ENCODE results near the gene USP8.
A peak's percentile ranks its signal among the peaks of the same experiment; 100 is the strongest.

Gene USP8

DNA sequence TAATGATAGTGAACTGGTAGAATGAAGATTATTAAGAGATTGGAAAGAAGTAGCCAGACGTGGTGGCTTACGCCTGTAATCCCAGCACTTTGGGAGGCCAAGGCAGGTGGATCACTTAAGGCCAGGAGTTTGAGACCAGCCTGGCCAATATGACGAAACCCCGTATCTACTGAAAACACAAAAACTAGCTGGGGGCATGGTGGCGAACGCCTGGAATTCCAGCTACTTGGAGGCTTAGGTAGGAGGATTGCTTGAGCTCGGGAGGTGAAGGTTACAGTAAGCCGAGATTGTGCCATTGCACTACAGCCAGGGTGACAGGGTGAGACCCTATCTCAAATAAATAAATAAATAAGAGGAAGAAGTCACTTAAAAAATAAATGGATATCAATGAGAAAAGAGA lies 14.0 kb downstream of the USP8 start:
- WGBS (ENCODE audit: extremely low coverage, insufficient coverage, insufficient read length) = no CpG with 5 or more reads among the region's 8 CpGs
- Histone ChIP-seq H3K27me3 (ENCODE audit: insufficient read depth, low read length) (no peaks in the 10 kb centered on the region), H2AK5ac (ENCODE audit: low read length) (no peak overlapping the region)

DNA sequence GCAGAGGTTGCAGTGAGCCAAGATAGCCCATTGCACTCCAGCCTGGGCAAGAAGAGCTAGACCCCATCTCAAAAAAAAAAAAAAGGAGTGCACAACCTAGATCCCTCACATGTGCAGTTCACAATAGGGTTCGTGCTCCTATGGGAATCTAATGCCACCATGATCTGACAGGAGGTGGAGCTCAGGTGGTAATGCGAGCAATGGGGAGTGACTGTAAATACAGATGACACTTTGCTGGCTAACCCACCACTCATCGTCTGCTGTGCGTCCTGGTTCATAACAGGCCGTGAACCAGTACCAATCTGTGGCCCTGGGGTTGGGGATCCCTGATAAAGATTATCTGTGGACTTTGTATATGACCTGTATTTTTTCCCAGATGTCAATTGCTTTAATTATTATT lies 16.7 kb downstream of the USP8 start:
- Histone ChIP-seq H3K9ac (ENCODE audit: low read length) (no peak overlapping the region), H3K79me2 (ENCODE audit: control insufficient read depth, insufficient read depth, low read length, poor library complexity) (no peaks in the 10 kb centered on the region), H3K79me1 (ENCODE audit: low read length) (no peaks in the 10 kb centered on the region), H3K27me3 (ENCODE audit: insufficient read depth, low read length) (no peaks in the 10 kb centered on the region), H2BK120ac (ENCODE audit: insufficient read depth, low read length, poor library complexity) (no peak overlapping the region), H3K23ac (ENCODE audit: low read length) (no peak overlapping the region), H3K36me3 (ENCODE audit: control insufficient read depth in 1 of 2, insufficient read depth in 2 of 2, low read length in 2 of 2) (peaks cover 14 to 24% of the 10 kb centered on the region in 2 experiments), H3K4ac (ENCODE audit: low read depth, low read length) (no peak overlapping the region), H2BK5ac (ENCODE audit: low read depth, low read length, poor library complexity) (no peak overlapping the region), H3K4me1 (ENCODE audit: control insufficient read depth in 1 of 2, insufficient read depth in 2 of 2, low read length in 2 of 2) (no peaks in the 10 kb centered on the region), H3K14ac (ENCODE audit: low read length) (no peak overlapping the region), H3K27ac (ENCODE audit: low read depth, low read length) (no peak overlapping the region), H2BK12ac (ENCODE audit: low read length) (no peak overlapping the region), H3K18ac (ENCODE audit: low read length) (no peak overlapping the region), H2AK5ac (ENCODE audit: low read length) (no peak overlapping the region), H3K4me2 (ENCODE audit: low read length) (no peak overlapping the region), H4K91ac (ENCODE audit: low read depth, low read length) (no peak overlapping the region), H4K8ac (ENCODE audit: low read depth, low read length) (no peak overlapping the region), H2AFZ (ENCODE audit: insufficient read depth, low read length, poor library complexity) (no peak overlapping the region), H3K4me3 (ENCODE audit: low read depth, low read length) (no peak overlapping the region), H4K12ac (ENCODE audit: low read depth, low read length) (no peak overlapping the region), H3K9me3 (ENCODE audit: insufficient read depth, low read depth, low read length) (no peaks in the 10 kb centered on the region)
- WGBS (ENCODE audit: extremely low coverage, insufficient coverage, insufficient read length) = no CpG with 5 or more reads among the region's 5 CpGs
- no peak for DNase-seq

More for the DNA sequence above, 14.0 kb downstream of the USP8 start:
- Histone ChIP-seq H3K18ac (ENCODE audit: low read length) (no peak overlapping the region), H3K79me2 (ENCODE audit: control insufficient read depth, insufficient read depth, low read length, poor library complexity) (no peaks in the 10 kb centered on the region), H4K8ac (ENCODE audit: low read depth, low read length) (no peak overlapping the region), H3K9me3 (ENCODE audit: insufficient read depth, low read depth, low read length) (no peaks in the 10 kb centered on the region), H2BK5ac (ENCODE audit: low read depth, low read length, poor library complexity) (no peak overlapping the region), H4K12ac (ENCODE audit: low read depth, low read length) (no peak overlapping the region), H2AFZ (ENCODE audit: insufficient read depth, low read length, poor library complexity) (no peak overlapping the region), H3K4me1 (ENCODE audit: control insufficient read depth in 1 of 2, insufficient read depth in 2 of 2, low read length in 2 of 2) (no peaks in the 10 kb centered on the region), H3K36me3 (ENCODE audit: control insufficient read depth in 1 of 2, insufficient read depth in 2 of 2, low read length in 2 of 2) (peaks cover 9 to 22% of the 10 kb centered on the region in 2 experiments), H2BK12ac (ENCODE audit: low read length) (no peak overlapping the region), H3K9ac (ENCODE audit: low read length) (no peak overlapping the region), H3K4me2 (ENCODE audit: low read length) (no peak overlapping the region), H3K4ac (ENCODE audit: low read depth, low read length) (peak overlapping the region; percentile 14), H3K27ac (ENCODE audit: low read depth, low read length) (no peak overlapping the region), H3K14ac (ENCODE audit: low read length) (no peak overlapping the region), H3K4me3 (ENCODE audit: low read depth, low read length) (no peak overlapping the region), H3K23ac (ENCODE audit: low read length) (no peak overlapping the region), H3K79me1 (ENCODE audit: low read length) (no peaks in the 10 kb centered on the region), H4K91ac (ENCODE audit: low read depth, low read length) (no peak overlapping the region), H2BK120ac (ENCODE audit: insufficient read depth, low read length, poor library complexity) (no peak overlapping the region)
- DNase-seq = peak; percentile 56 to 75

GRCh38 chr15:50452927-50453326 lies 28.7 kb downstream of the USP8 start:
- no peak overlapping the region for H3K9ac ChIP-seq (ENCODE audit: low read length)
- no peak overlapping the region for H4K91ac ChIP-seq (ENCODE audit: low read depth, low read length)
- no peak overlapping the region for H3K14ac ChIP-seq (ENCODE audit: low read length)
- H3K4me1 ChIP-seq (ENCODE audit: control insufficient read depth in 1 of 2, insufficient read depth in 2 of 2, low read length in 2 of 2) = no peaks in the 10 kb centered on the region
- no peak overlapping the region for H3K18ac ChIP-seq (ENCODE audit: low read length)
- no peak overlapping the region for H3K4ac ChIP-seq (ENCODE audit: low read depth, low read length)
- H2AFZ ChIP-seq (ENCODE audit: insufficient read depth, low read length, poor library complexity) = no peak overlapping the region
- H3K36me3 ChIP-seq (ENCODE audit: control insufficient read depth in 1 of 2, insufficient read depth in 2 of 2, low read length in 2 of 2) = peaks cover 7 to 26% of the 10 kb centered on the region in 2 experiments
- no peak overlapping the region for H3K4me3 ChIP-seq (ENCODE audit: low read depth, low read length)
- H3K23ac ChIP-seq (ENCODE audit: low read length) = no peak overlapping the region
- no peak overlapping the region for H2BK5ac ChIP-seq (ENCODE audit: low read depth, low read length, poor library complexity)
- H2AK5ac ChIP-seq (ENCODE audit: low read length) = no peak overlapping the region
- H2BK12ac ChIP-seq (ENCODE audit: low read length) = no peak overlapping the region
- no peak overlapping the region for H4K8ac ChIP-seq (ENCODE audit: low read depth, low read length)
- H3K9me3 ChIP-seq (ENCODE audit: insufficient read depth, low read depth, low read length) = no peaks in the 10 kb centered on the region
- peak in 1 of 2 donors; percentile 15 for DNase-seq
- no peak overlapping the region for H2BK120ac ChIP-seq (ENCODE audit: insufficient read depth, low read length, poor library complexity)
- no peak overlapping the region for H3K27ac ChIP-seq (ENCODE audit: low read depth, low read length)
- H3K4me2 ChIP-seq (ENCODE audit: low read length) = no peak overlapping the region
- no peaks in the 10 kb centered on the region for H3K27me3 ChIP-seq (ENCODE audit: insufficient read depth, low read length)
- H4K12ac ChIP-seq (ENCODE audit: low read depth, low read length) = no peak overlapping the region
- no peaks in the 10 kb centered on the region for H3K79me2 ChIP-seq (ENCODE audit: control insufficient read depth, insufficient read depth, low read length, poor library complexity)
- no peaks in the 10 kb centered on the region for H3K79me1 ChIP-seq (ENCODE audit: low read length)

DNA sequence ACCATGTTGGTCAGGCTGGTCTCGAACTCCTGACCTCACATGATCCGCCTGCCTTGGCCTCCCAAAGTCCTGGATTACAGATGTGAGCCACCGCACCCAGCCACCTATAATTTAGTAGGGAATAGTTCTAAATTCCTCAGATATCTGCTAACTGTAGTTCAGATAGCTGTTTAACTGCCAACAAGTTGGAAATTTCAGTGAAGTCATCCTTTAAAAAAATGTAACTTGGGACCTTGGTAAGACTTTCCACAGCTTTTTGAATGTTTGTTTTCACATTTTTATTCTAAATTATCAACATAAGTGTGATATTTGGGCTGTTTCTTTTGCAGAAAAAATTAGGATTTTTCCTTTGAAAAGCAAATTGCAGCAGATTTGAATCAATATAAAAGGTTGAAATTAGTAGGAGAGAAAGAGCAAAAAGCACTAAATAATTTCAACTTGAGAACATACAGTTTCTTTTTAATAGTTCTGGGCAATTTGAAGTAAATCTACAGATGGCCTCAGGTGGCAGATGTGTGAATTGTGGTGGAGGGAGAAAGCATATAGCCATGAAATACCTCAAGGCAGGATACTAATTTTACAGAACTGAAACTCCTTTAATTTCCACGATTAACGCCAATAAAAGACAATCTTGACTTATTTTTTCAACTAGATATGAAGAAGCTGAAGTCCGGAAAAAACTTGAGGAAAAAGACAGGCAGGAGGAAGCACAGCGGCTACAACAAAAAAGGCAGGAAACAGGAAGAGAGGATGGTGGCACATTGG lies 34.3 kb downstream of the USP8 start:
- no peak overlapping the region for H3K9ac ChIP-seq (ENCODE audit: low read length)
- H3K4me2 ChIP-seq (ENCODE audit: low read length) = no peak overlapping the region
- no peak overlapping the region for H3K14ac ChIP-seq (ENCODE audit: low read length)
- H3K27ac ChIP-seq (ENCODE audit: low read depth, low read length) = no peak overlapping the region
- no peaks in the 10 kb centered on the region for H3K79me1 ChIP-seq (ENCODE audit: low read length)
- H3K9me3 ChIP-seq (ENCODE audit: insufficient read depth, low read depth, low read length) = no peaks in the 10 kb centered on the region
- no peaks in the 10 kb centered on the region for H3K27me3 ChIP-seq (ENCODE audit: insufficient read depth, low read length)
- H2AK5ac ChIP-seq (ENCODE audit: low read length) = no peak overlapping the region
- no CpG with 5 or more reads among the region's 7 CpGs for WGBS (ENCODE audit: extremely low coverage, insufficient coverage, insufficient read length)
- no peak overlapping the region for H2BK5ac ChIP-seq (ENCODE audit: low read depth, low read length, poor library complexity)
- peak in 1 of 2 donors; percentile 16 for DNase-seq
- peaks cover 15 to 26% of the 10 kb centered on the region in 2 experiments for H3K36me3 ChIP-seq (ENCODE audit: control insufficient read depth in 1 of 2, insufficient read depth in 2 of 2, low read length in 2 of 2)
- no peak overlapping the region for H2BK12ac ChIP-seq (ENCODE audit: low read length)
- H3K4me3 ChIP-seq (ENCODE audit: low read depth, low read length) = no peak overlapping the region
- H3K79me2 ChIP-seq (ENCODE audit: control insufficient read depth, insufficient read depth, low read length, poor library complexity) = no peaks in the 10 kb centered on the region
- no peaks in the 10 kb centered on the region for H3K4me1 ChIP-seq (ENCODE audit: control insufficient read depth in 1 of 2, insufficient read depth in 2 of 2, low read length in 2 of 2)
- no peak overlapping the region for H4K12ac ChIP-seq (ENCODE audit: low read depth, low read length)
- H3K4ac ChIP-seq (ENCODE audit: low read depth, low read length) = no peak overlapping the region
- no peak overlapping the region for H2BK120ac ChIP-seq (ENCODE audit: insufficient read depth, low read length, poor library complexity)
- no peak overlapping the region for H3K18ac ChIP-seq (ENCODE audit: low read length)
- H2AFZ ChIP-seq (ENCODE audit: insufficient read depth, low read length, poor library complexity) = no peak overlapping the region
- no peak overlapping the region for H3K23ac ChIP-seq (ENCODE audit: low read length)
- H4K8ac ChIP-seq (ENCODE audit: low read depth, low read length) = no peak overlapping the region
- no peak overlapping the region for H4K91ac ChIP-seq (ENCODE audit: low read depth, low read length)
